ENCODE measurements around the gene SIN3B. TPM values are rescaled to one million over a fixed set of nuclear protein-coding genes. Genes with fewer than 3 reads are reported as not detected.

Gene SIN3B
- total RNA-seq, 4 donors from 2014 or later: 38.1 to 294 (median 66.5) TPM

GRCh38 chr19:16893686-16893989 is 64.4 kb downstream of the SIN3B start:
- Histone ChIP-seq H3K9me3 (no peaks in the 10 kb centered on the region), H3K27me3 (no peaks in the 10 kb centered on the region), H3K4me3 (no peak overlapping the region), H3K4me1 (peaks cover 0 to 31% (median 13%) of the 10 kb centered on the region in 4 donors), H3K27ac (peak overlapping the region; percentile 18 to 53 (median 44)), H3K36me3 (no peaks in the 10 kb centered on the region)
- no peak for TF ChIP-seq EP300 (IDR thresholded peaks at IDR 0.05; ENCODE audit: low read depth)
- TF ChIP-seq POLR2AphosphoS5 (IDR thresholded peaks at IDR 0.05): peak in 1 of 3 donors; percentile 21
- WGBS, 2 donors (ENCODE audit: low coverage in 1 of 2): 40 to 60% methylated on average over 4 to 14 of the region's 14 CpGs
- intact Hi-C loops (cut with DNase I; ENCODE audit: low total_unique reads) (no loop called here), in situ Hi-C loops (cut with MboI; ENCODE audit: low pct_ligation_motif_present in 1 of 4, low pct_unique_long_range_greater_than_20kb in 1 of 4, low sequenced_read_pairs in 3 of 4) (no loop called here)
- DNase-seq: peak; percentile 40

- WGBS, 2 donors (ENCODE audit: low coverage in 1 of 2): 69% methylated on average over 7 of the region's 7 CpGs; no CpG with 5 or more reads in 1 of the 2 donors
- peaks cover 0 to 28% (median 13%) of the 10 kb centered on the region in 4 donors for H3K4me1 ChIP-seq
- no peak for TF ChIP-seq POLR2AphosphoS5 (IDR thresholded peaks at IDR 0.05)
- TF ChIP-seq POLR2A (IDR thresholded peaks at IDR 0.05): no peak
- TF ChIP-seq CTCF (IDR thresholded peaks at IDR 0.05): no peak
- TF ChIP-seq EP300 (IDR thresholded peaks at IDR 0.05; ENCODE audit: low read depth): no peak
- H3K36me3 ChIP-seq: no peaks in the 10 kb centered on the region
- H3K4me3 ChIP-seq: no peak overlapping the region
- H3K27me3 ChIP-seq: no peaks in the 10 kb centered on the region
- H3K27ac ChIP-seq: peak overlapping the region in 3 of 4 donors; percentile 18 to 53 (median 39)
- in situ Hi-C loops (cut with MboI; ENCODE audit: low pct_ligation_motif_present in 1 of 4, low pct_unique_long_range_greater_than_20kb in 1 of 4, low sequenced_read_pairs in 3 of 4) (no loop called here), intact Hi-C loops (cut with DNase I; ENCODE audit: low total_unique reads) (no loop called here)
- no peaks in the 10 kb centered on the region for H3K9me3 ChIP-seq
- no peak for DNase-seq
These were observed 64.9 kb downstream of the SIN3B start for GRCh38 chr19:16894080-16894479.

GRCh38 chr19:16895467-16896145 is 66.4 kb downstream of the SIN3B start:
- TF ChIP-seq POLR2AphosphoS5 (IDR thresholded peaks at IDR 0.05) (no peak), POLR2A (IDR thresholded peaks at IDR 0.05) (no peak), CTCF (IDR thresholded peaks at IDR 0.05) (no peak), EP300 (IDR thresholded peaks at IDR 0.05; ENCODE audit: low read depth) (no peak)
- Histone ChIP-seq H3K27me3 (no peaks in the 10 kb centered on the region), H3K4me1 (peaks cover 0 to 30% (median 11%) of the 10 kb centered on the region in 4 donors), H3K27ac (peak overlapping the region; percentile 72 to 80 (median 78)), H3K4me3 (peak overlapping the region in 3 of 4 donors; percentile 43 to 57 (median 44)), H3K9me3 (no peaks in the 10 kb centered on the region), H3K36me3 (no peaks in the 10 kb centered on the region)
- no peak for DNase-seq
- intact Hi-C loops (cut with DNase I; ENCODE audit: low total_unique reads) (no loop called here), in situ Hi-C loops (cut with MboI; ENCODE audit: low pct_ligation_motif_present in 1 of 4, low pct_unique_long_range_greater_than_20kb in 1 of 4, low sequenced_read_pairs in 3 of 4) (no loop called here)
- WGBS, 2 donors (ENCODE audit: low coverage in 1 of 2): 67 to 75% methylated on average over 2 to 30 of the region's 30 CpGs

- TF ChIP-seq POLR2AphosphoS5 (IDR thresholded peaks at IDR 0.05) (peak; percentile 44 to 60 (median 47)), CTCF (IDR thresholded peaks at IDR 0.05) (no peak), POLR2A (IDR thresholded peaks at IDR 0.05) (peak; percentile 65)
- in situ Hi-C loops (cut with MboI; ENCODE audit: low pct_ligation_motif_present in 1 of 4, low pct_unique_long_range_greater_than_20kb in 1 of 4, low sequenced_read_pairs in 3 of 4): no loop called here
- Histone ChIP-seq H3K4me1 (peaks cover 0 to 30% (median 11%) of the 10 kb centered on the region in 4 donors), H3K36me3 (no peaks in the 10 kb centered on the region), H3K9me3 (no peaks in the 10 kb centered on the region), H3K27me3 (no peaks in the 10 kb centered on the region), H3K4me3 (peak overlapping the region; percentile 43 to 57 (median 44)), H3K27ac (peak overlapping the region; percentile 72 to 80 (median 78))
- 2% methylated on average over 32 of the region's 66 CpGs; no CpG with 5 or more reads in 1 of the 2 donors for WGBS, 2 donors (ENCODE audit: low coverage in 1 of 2)
- peak; percentile 37 for DNase-seq
- intact Hi-C loops (cut with DNase I; ENCODE audit: low total_unique reads): no loop called here
These were observed 67.2 kb downstream of the SIN3B start for GRCh38 chr19:16896146-16897028.

Measured in transverse colon (tissue), 4 donors.